ENCODE measurements around the gene NAALADL2.
"Not testable (repeated sequence)": the region's sequence is repeated elsewhere in the genome, so short reads cannot be mapped to it uniquely, and the experiment has no call there.

The NAALADL2 gene

GRCh38 chr3:175585898-175586297, 726.8 kb downstream of the NAALADL2 start:
- H3K9ac ChIP-seq (ENCODE audit: low read length): no peak overlapping the region
- H3K27me3 ChIP-seq (ENCODE audit: control insufficient read depth in 1 of 2, insufficient read depth in 2 of 2, low read length in 2 of 2): no peaks in the 10 kb centered on the region
- no peaks in the 10 kb centered on the region for H3K9me3 ChIP-seq (ENCODE audit: low read length)
- H3K27ac ChIP-seq (ENCODE audit: low read depth, low read length): no peak overlapping the region
- no peaks in the 10 kb centered on the region for H3K36me3 ChIP-seq (ENCODE audit: insufficient read depth, low read length)
- H3K4me3 ChIP-seq (ENCODE audit: low read depth in 1 of 2, low read length in 2 of 2): no peak overlapping the region
- no peaks in the 10 kb centered on the region for H3K4me1 ChIP-seq (ENCODE audit: insufficient read depth, low read length)

- H3K9me3 ChIP-seq (ENCODE audit: low read length): no peaks in the 10 kb centered on the region
- H3K4me3 ChIP-seq (ENCODE audit: low read depth in 1 of 2, low read length in 2 of 2): no peak overlapping the region
- H3K4me1 ChIP-seq (ENCODE audit: insufficient read depth, low read length): no peaks in the 10 kb centered on the region
- no peak overlapping the region for H3K27ac ChIP-seq (ENCODE audit: low read depth, low read length)
- no peak overlapping the region for H3K9ac ChIP-seq (ENCODE audit: low read length)
- no peaks in the 10 kb centered on the region for H3K27me3 ChIP-seq (ENCODE audit: control insufficient read depth in 1 of 2, insufficient read depth in 2 of 2, low read length in 2 of 2)
- H3K36me3 ChIP-seq (ENCODE audit: insufficient read depth, low read length): no peaks in the 10 kb centered on the region
Observed at GRCh38 chr3:175590745-175591144, 731.6 kb downstream of the NAALADL2 start.

DNA sequence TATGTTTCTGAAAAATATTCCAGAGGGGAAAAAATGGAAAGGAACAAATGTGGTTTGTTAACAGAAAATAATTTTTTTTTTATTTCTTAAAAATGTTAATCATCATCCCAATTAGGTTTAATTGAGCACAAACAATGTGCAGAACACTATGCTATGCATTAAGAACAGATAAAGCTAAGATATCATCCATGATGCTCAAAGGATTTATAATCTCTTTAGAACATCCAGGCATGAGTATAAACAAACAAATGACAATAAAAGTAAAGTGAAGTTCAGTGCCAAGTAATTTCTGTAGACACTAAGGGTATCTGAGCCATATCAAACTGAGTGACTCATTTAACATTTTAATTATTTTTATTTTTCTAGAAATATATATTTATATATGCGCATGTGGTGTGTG, 732.2 kb downstream of the NAALADL2 start:
- Histone ChIP-seq H3K27me3 (ENCODE audit: control insufficient read depth in 1 of 2, insufficient read depth in 2 of 2, low read length in 2 of 2) (no peaks in the 10 kb centered on the region), H3K27ac (ENCODE audit: low read depth, low read length) (no peak overlapping the region), H3K9me3 (ENCODE audit: low read length) (no peaks in the 10 kb centered on the region), H3K9ac (ENCODE audit: low read length) (no peak overlapping the region), H3K36me3 (ENCODE audit: insufficient read depth, low read length) (no peaks in the 10 kb centered on the region), H3K4me1 (ENCODE audit: insufficient read depth, low read length) (no peaks in the 10 kb centered on the region), H3K4me3 (ENCODE audit: low read depth in 1 of 2, low read length in 2 of 2) (no peak overlapping the region)

DNA sequence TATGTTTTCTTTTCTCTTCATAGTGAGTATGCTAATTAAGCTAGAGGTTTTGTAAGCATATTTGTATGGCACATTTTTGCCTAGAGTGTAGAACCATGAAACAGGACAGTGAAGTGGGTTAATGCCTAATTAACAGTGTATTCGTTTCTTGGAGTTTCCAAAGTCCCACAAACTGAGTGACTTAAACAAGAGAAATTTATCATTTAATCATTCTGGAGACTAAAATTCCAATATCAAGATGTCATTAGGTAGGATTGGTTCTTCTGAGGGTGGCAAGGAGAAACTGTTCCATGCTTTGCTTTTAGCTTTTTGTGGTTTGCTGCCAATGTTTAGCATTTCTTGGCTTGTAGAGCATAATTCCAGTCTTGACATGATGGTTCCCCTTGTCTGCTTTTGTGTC, 734.2 kb downstream of the NAALADL2 start:
- Histone ChIP-seq H3K27me3 (ENCODE audit: control insufficient read depth in 1 of 2, insufficient read depth in 2 of 2, low read length in 2 of 2) (no peaks in the 10 kb centered on the region), H3K4me1 (ENCODE audit: insufficient read depth, low read length) (no peaks in the 10 kb centered on the region), H3K27ac (ENCODE audit: low read depth, low read length) (no peak overlapping the region), H3K4me3 (ENCODE audit: low read depth in 1 of 2, low read length in 2 of 2) (no peak overlapping the region), H3K9me3 (ENCODE audit: low read length) (no peaks in the 10 kb centered on the region), H3K9ac (ENCODE audit: low read length) (no peak overlapping the region), H3K36me3 (ENCODE audit: insufficient read depth, low read length) (no peaks in the 10 kb centered on the region)

GRCh38 chr3:175598740-175599139, 739.6 kb downstream of the NAALADL2 start:
- Histone ChIP-seq H3K9ac (ENCODE audit: low read length) (no peak overlapping the region), H3K27me3 (ENCODE audit: control insufficient read depth in 1 of 2, insufficient read depth in 2 of 2, low read length in 2 of 2) (no peaks in the 10 kb centered on the region), H3K9me3 (ENCODE audit: low read length) (no peaks in the 10 kb centered on the region), H3K27ac (ENCODE audit: low read depth, low read length) (no peak overlapping the region), H3K4me3 (ENCODE audit: low read depth in 1 of 2, low read length in 2 of 2) (no peak overlapping the region), H3K36me3 (ENCODE audit: insufficient read depth, low read length) (no peaks in the 10 kb centered on the region), H3K4me1 (ENCODE audit: insufficient read depth, low read length) (no peaks in the 10 kb centered on the region)

DNA sequence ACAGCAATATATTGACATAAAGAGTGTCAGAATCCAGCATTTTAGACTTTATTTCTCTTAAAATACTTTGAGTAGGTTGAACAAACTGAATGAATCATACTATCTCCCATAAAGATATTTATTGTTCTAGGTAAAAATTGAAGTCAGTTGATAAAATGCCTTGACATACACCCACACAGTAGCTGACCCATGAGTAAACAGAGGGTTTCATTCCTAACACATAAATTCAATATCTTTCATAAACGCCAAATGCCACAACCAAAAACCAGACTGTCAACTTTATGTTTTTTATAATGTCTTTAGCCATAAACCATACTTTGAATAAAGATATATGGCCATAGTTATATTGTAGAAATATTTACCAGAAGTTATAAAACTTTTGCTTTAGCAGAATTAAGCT, 742.4 kb downstream of the NAALADL2 start:
- H3K27me3 ChIP-seq (ENCODE audit: control insufficient read depth in 1 of 2, insufficient read depth in 2 of 2, low read length in 2 of 2): no peaks in the 10 kb centered on the region
- no peaks in the 10 kb centered on the region for H3K4me1 ChIP-seq (ENCODE audit: insufficient read depth, low read length)
- no peak overlapping the region for H3K27ac ChIP-seq (ENCODE audit: low read depth, low read length)
- H3K9ac ChIP-seq (ENCODE audit: low read length): no peak overlapping the region
- no peaks in the 10 kb centered on the region for H3K36me3 ChIP-seq (ENCODE audit: insufficient read depth, low read length)
- no peak overlapping the region for H3K4me3 ChIP-seq (ENCODE audit: low read depth in 1 of 2, low read length in 2 of 2)
- H3K9me3 ChIP-seq (ENCODE audit: low read length): no peaks in the 10 kb centered on the region

DNA sequence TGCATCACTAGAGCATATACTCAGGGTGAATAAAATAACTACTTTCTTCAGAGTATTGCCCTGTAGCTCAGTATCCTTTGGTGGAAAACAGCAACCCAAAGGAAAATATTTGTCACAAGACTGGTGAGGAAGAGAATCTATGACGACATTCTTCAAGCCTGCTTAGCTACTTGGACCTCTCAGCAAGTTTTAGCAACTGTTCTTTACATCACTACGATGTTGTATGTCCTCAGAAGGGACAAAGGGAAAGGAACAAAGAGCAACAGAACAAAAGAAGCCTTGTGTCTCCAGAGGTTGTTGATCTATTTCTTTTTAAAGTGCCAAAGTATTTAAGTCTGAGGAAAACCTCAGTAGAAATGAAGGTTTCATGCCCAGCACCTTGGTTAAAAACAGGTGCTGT, 746.7 kb downstream of the NAALADL2 start:
- no peaks in the 10 kb centered on the region for H3K27me3 ChIP-seq (ENCODE audit: control insufficient read depth in 1 of 2, insufficient read depth in 2 of 2, low read length in 2 of 2)
- H3K9me3 ChIP-seq (ENCODE audit: low read length): no peaks in the 10 kb centered on the region
- no peak overlapping the region for H3K27ac ChIP-seq (ENCODE audit: low read depth, low read length)
- H3K4me3 ChIP-seq (ENCODE audit: low read depth in 1 of 2, low read length in 2 of 2): no peak overlapping the region
- no peak overlapping the region for H3K9ac ChIP-seq (ENCODE audit: low read length)
- no peaks in the 10 kb centered on the region for H3K4me1 ChIP-seq (ENCODE audit: insufficient read depth, low read length)
- H3K36me3 ChIP-seq (ENCODE audit: insufficient read depth, low read length): no peaks in the 10 kb centered on the region

DNA sequence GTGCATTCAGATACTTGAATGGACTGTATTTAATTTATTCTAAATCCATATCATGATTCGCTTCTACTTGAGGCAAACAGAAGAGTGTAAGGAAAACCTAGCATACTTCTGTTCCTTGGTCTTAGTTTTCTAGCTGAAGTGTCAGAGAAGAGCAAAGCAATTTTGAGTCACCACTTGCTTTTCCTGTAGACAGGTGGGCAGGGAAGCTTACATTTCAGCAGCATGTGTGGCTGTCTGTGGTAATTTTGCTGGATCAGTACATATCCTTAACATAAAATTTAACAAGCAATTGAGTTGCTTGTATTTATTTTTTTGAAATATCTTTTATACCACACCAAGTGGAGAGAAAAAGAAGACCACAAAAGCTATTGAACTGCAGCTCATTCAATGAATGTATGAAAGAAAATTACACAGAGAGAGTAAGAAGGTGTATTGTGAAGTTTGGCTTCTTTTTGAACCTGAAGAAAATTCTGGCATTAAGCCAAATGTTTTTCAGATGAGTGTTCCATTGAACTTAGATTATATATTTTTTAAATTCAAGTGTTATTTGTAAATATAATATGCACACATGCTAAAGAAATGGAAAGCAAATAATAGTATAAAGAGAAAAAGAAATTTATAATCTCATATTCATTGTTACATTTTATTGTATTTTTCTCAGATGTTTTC, 747.6 kb downstream of the NAALADL2 start:
- Histone ChIP-seq H3K4me1 (ENCODE audit: insufficient read depth, low read length) (no peaks in the 10 kb centered on the region), H3K4me3 (ENCODE audit: low read depth in 1 of 2, low read length in 2 of 2) (no peak overlapping the region), H3K27me3 (ENCODE audit: control insufficient read depth in 1 of 2, insufficient read depth in 2 of 2, low read length in 2 of 2) (no peaks in the 10 kb centered on the region), H3K9me3 (ENCODE audit: low read length) (no peaks in the 10 kb centered on the region), H3K27ac (ENCODE audit: low read depth, low read length) (no peak overlapping the region), H3K36me3 (ENCODE audit: insufficient read depth, low read length) (no peaks in the 10 kb centered on the region), H3K9ac (ENCODE audit: low read length) (no peak overlapping the region)

DNA sequence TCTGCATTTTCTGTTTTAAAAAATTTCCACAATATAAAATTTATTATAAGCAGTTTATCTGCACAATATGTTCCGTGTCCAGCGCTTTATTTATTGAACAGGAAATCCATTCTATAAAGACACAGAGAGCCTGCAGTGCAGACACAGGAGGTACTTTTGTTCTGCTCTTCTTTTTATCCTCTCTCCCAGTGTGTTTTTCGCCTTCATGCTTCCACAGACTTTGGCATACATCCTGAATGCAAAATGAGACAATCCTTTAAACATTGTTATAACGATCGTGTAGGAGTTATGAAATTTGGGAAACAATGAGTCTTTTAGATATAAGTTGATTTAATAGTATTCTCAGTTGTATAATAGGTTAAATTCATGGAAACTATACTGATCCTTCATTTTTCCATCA, 749.2 kb downstream of the NAALADL2 start:
- no peaks in the 10 kb centered on the region for H3K9me3 ChIP-seq (ENCODE audit: low read length)
- H3K36me3 ChIP-seq (ENCODE audit: insufficient read depth, low read length): no peaks in the 10 kb centered on the region
- no peak overlapping the region for H3K9ac ChIP-seq (ENCODE audit: low read length)
- no peaks in the 10 kb centered on the region for H3K4me1 ChIP-seq (ENCODE audit: insufficient read depth, low read length)
- H3K27ac ChIP-seq (ENCODE audit: low read depth, low read length): no peak overlapping the region
- H3K4me3 ChIP-seq (ENCODE audit: low read depth in 1 of 2, low read length in 2 of 2): no peak overlapping the region
- no peaks in the 10 kb centered on the region for H3K27me3 ChIP-seq (ENCODE audit: control insufficient read depth in 1 of 2, insufficient read depth in 2 of 2, low read length in 2 of 2)

DNA sequence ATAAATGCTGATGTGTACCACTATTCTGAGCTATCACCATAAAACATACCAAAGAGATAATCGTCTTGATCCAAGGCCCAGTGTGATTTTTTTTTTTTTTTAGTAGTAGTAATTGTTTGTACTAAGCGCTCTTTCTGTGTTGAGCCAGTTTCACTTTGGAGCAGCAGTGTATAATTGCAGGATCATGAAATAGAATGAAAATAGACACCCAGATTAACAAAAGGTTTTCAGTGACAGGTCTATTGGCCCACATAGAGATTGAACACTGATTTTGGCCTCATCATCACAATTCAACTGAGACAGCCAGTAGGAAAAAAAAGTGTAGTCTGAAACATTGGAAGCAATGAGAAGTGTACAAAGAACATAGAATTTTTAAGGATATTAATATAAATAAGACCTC, 749.8 kb downstream of the NAALADL2 start:
- Histone ChIP-seq H3K4me3 (ENCODE audit: low read depth in 1 of 2, low read length in 2 of 2) (no peak overlapping the region), H3K36me3 (ENCODE audit: insufficient read depth, low read length) (no peaks in the 10 kb centered on the region), H3K27ac (ENCODE audit: low read depth, low read length) (no peak overlapping the region), H3K27me3 (ENCODE audit: control insufficient read depth in 1 of 2, insufficient read depth in 2 of 2, low read length in 2 of 2) (no peaks in the 10 kb centered on the region), H3K9me3 (ENCODE audit: low read length) (no peaks in the 10 kb centered on the region), H3K4me1 (ENCODE audit: insufficient read depth, low read length) (no peaks in the 10 kb centered on the region), H3K9ac (ENCODE audit: low read length) (no peak overlapping the region)

- Histone ChIP-seq H3K4me3 (ENCODE audit: low read depth in 1 of 2, low read length in 2 of 2) (no peak overlapping the region), H3K27me3 (ENCODE audit: control insufficient read depth in 1 of 2, insufficient read depth in 2 of 2, low read length in 2 of 2) (no peaks in the 10 kb centered on the region), H3K9me3 (ENCODE audit: low read length) (no peaks in the 10 kb centered on the region), H3K9ac (ENCODE audit: low read length) (no peak overlapping the region), H3K4me1 (ENCODE audit: insufficient read depth, low read length) (no peaks in the 10 kb centered on the region), H3K27ac (ENCODE audit: low read depth, low read length) (no peak overlapping the region), H3K36me3 (ENCODE audit: insufficient read depth, low read length) (no peaks in the 10 kb centered on the region)
Observed at GRCh38 chr3:175612487-175613196, 753.5 kb downstream of the NAALADL2 start.

- not testable (repeated sequence) for H3K27me3 ChIP-seq (ENCODE audit: control insufficient read depth in 1 of 2, insufficient read depth in 2 of 2, low read length in 2 of 2)
Observed at GRCh38 chr3:175614107-175614506, 755.0 kb downstream of the NAALADL2 start.

More at GRCh38 chr3:175614107-175614506, 755.0 kb downstream of the NAALADL2 start:
- H3K36me3 ChIP-seq (ENCODE audit: insufficient read depth, low read length); H3K4me1 ChIP-seq (ENCODE audit: insufficient read depth, low read length); H3K9ac ChIP-seq (ENCODE audit: low read length); H3K9me3 ChIP-seq (ENCODE audit: low read length); H3K27ac ChIP-seq (ENCODE audit: low read depth, low read length); H3K4me3 ChIP-seq (ENCODE audit: low read depth in 1 of 2, low read length in 2 of 2): not testable (repeated sequence)

Measured in muscle layer of colon (tissue), 2 donors.